ENCODE measurements around the gene PAK3. TPM values are rescaled to one million over a fixed set of nuclear protein-coding genes. Genes with fewer than 3 reads are reported as not detected.
A peak's percentile ranks its signal among the peaks of the same experiment; 100 is the strongest.

The PAK3 gene
- total RNA-seq, 1 experiment from 2014 or later, result 7.5 TPM

DNA sequence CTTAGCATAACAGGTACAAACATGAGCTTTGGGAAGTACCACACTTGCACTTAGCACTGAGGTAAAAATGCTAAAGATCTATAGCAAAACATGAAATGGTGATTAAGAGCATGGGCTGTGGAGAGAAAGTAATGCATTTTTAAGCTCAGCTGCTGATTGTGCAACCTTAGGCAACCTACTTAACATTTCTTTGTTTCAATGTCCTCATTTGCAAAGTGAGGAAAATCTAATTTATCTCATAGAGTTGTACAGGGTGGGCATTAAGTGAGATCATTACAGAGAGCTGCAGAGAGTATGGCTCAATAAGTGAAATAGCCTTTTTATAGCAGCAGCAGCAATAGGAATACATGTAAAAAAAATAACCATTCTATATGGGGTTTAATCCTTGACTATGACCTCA lies 87.0 kb downstream of the PAK3 start:
- no peaks in the 10 kb centered on the region for H3K23me2 ChIP-seq (ENCODE audit: insufficient read length, low read depth, low read length, poor library complexity, severe bottlenecking)
- H2BK120ac ChIP-seq (ENCODE audit: low read depth, low read length, poor library complexity, severe bottlenecking), result no peak overlapping the region
- no peak overlapping the region for H3K18ac ChIP-seq (ENCODE audit: insufficient read length, low read depth, low read length)
- H3T11ph ChIP-seq (ENCODE audit: low read length), result no peak overlapping the region
- no peak overlapping the region for H4K5ac ChIP-seq (ENCODE audit: insufficient read length, low read depth, low read length)
- no peak overlapping the region for H2AFZ ChIP-seq (ENCODE audit: low read length)
- no peak overlapping the region for H2AK5ac ChIP-seq (ENCODE audit: insufficient read length, low read length)
- H3K27me3 ChIP-seq (ENCODE audit: insufficient read depth, low read length), result no peaks in the 10 kb centered on the region
- H3K79me1 ChIP-seq (ENCODE audit: insufficient read depth, low read depth, low read length, poor library complexity, severe bottlenecking), result no peaks in the 10 kb centered on the region
- Mint-ChIP-seq H3K4me1 (peaks cover 24 to 41% of the 10 kb centered on the region in 2 experiments), H3K27me3 (ENCODE audit: low read depth) (no peaks in the 10 kb centered on the region), H3K27ac (peak overlapping the region in 1 of 3 experiments; percentile 56; a peak in 2 of 7 replicates), H3K4me3 (no peak overlapping the region), H3K36me3 (ENCODE audit: insufficient read depth in 1 of 3, low read depth in 3 of 3) (peaks cover 0 to 7% (median 3%) of the 10 kb centered on the region in 3 experiments; a peak in 3 of 7 replicates), H3K9me3 (no peaks in the 10 kb centered on the region; a peak in 1 of 5 replicates)
- H3K79me2 ChIP-seq (ENCODE audit: insufficient read depth, low read length), result no peaks in the 10 kb centered on the region
- no peak overlapping the region for H2BK20ac ChIP-seq (ENCODE audit: low read depth, low read length, poor library complexity, severe bottlenecking)
- H3K9me3 ChIP-seq (ENCODE audit: control insufficient read depth, low read depth, low read length), result no peaks in the 10 kb centered on the region
- no peak for TF ChIP-seq CTCF (conservative IDR thresholded peaks at IDR 0.05)
- H2BK5ac ChIP-seq (ENCODE audit: insufficient read length, low read length), result no peak overlapping the region
- no peak overlapping the region for H3K4ac ChIP-seq (ENCODE audit: low read depth, low read length)
- no peak overlapping the region for H3K23ac ChIP-seq (ENCODE audit: insufficient read length, low read depth, low read length)
- no peak for DNase-seq
- no peaks in the 10 kb centered on the region for H4K20me1 ChIP-seq (ENCODE audit: control insufficient read depth, insufficient read depth, insufficient read length)
- no peak overlapping the region for H4K91ac ChIP-seq (ENCODE audit: insufficient read length, low read depth, low read length)
- no peak overlapping the region for H3K56ac ChIP-seq (ENCODE audit: insufficient read length, low read depth, low read length)
- no peak overlapping the region for H3K4me2 ChIP-seq (ENCODE audit: insufficient read depth, insufficient read length, low read length)
- no peak overlapping the region for H3K27ac ChIP-seq (ENCODE audit: insufficient read length, low read depth, low read length)
- no peak overlapping the region for H3K9ac ChIP-seq (ENCODE audit: extremely low read depth, insufficient read length, low read length)
- H3K4me1 ChIP-seq (ENCODE audit: insufficient read depth, low read length), result no peaks in the 10 kb centered on the region; the same call in 1 of the 2 replicates
- H3K14ac ChIP-seq (ENCODE audit: insufficient read depth, low read length), result no peak overlapping the region
- H2BK12ac ChIP-seq (ENCODE audit: insufficient read length, low read depth, low read length), result no peak overlapping the region
- no peak overlapping the region for H2BK15ac ChIP-seq (ENCODE audit: low read depth, low read length)
- H4K8ac ChIP-seq (replicated peaks; ENCODE audit: insufficient read length, low read depth, low read length), result no peak overlapping the region
